HepG2 (cell line): ENCODE data around the gene ZNF653. TPM values are rescaled to one million over a fixed set of nuclear protein-coding genes. Genes with fewer than 3 reads are reported as not detected.
A peak's percentile ranks its signal among the peaks of the same experiment; 100 is the strongest.

Experiments used
- AGO1 ChIP-seq: fragments of 200-400 bp; formaldehyde crosslinking; IDR thresholded peaks from 2 replicates; pipeline ENCODE4 v1.6.1; 2017; ENCODE audit warnings: mild to moderate bottlenecking, low read depth, low read length, moderate library complexity; ENCODE audit not compliant: poor library complexity, severe bottlenecking
- ASH2L ChIP-seq: fragments of 300-600, 200-600 bp; sonication (generic); IDR thresholded peaks from 2 replicates; pipeline ENCODE4 v1.7.0; 2017; ENCODE audit warnings: low read depth, mild to moderate bottlenecking, moderate library complexity, mixed read lengths, low read length; ENCODE audit not compliant: insufficient read length
- CAMTA2 ChIP-seq: sonication (generic); formaldehyde crosslinking; IDR thresholded peaks from 2 replicates; pipeline ENCODE4 v1.4.0; 2020; ENCODE audit warnings: mild to moderate bottlenecking, missing genetic modification reagents, borderline replicate concordance
- DNMT3B ChIP-seq: conservative IDR thresholded peaks from 2 replicates; pipeline ENCODE4 v1.6.1; 2016; ENCODE audit warnings: missing biosample characterization, control low read depth
- GFI1 ChIP-seq: sonication (generic); formaldehyde crosslinking; IDR thresholded peaks from 2 replicates; pipeline ENCODE4 v1.5.0; 2020; ENCODE audit warnings: missing genetic modification reagents, mild to moderate bottlenecking, borderline replicate concordance
- HMG20B ChIP-seq: conservative IDR thresholded peaks from 2 replicates; pipeline ENCODE4 v1.6.1; 2016; ENCODE audit warnings: missing genetic modification reagents, missing compliant biosample characterization
- HNF4G ChIP-seq, 2 experiments: sonication (generic) in 1 of 2; formaldehyde crosslinking in 1 of 2; IDR thresholded peaks; 2 replicates each; pipeline versions ENCODE4 v1.4.0 to v1.6.1; 2011 to 2020; ENCODE audit warnings: borderline replicate concordance in 2 of 2, low read depth in 2 of 2, mild to moderate bottlenecking in 2 of 2, low read length in 1 of 2, missing genetic modification reagents in 1 of 2, moderate library complexity in 1 of 2
- MEIS2 ChIP-seq: sonication (generic); formaldehyde crosslinking; IDR thresholded peaks from 2 replicates; pipeline ENCODE4 v1.9.0; 2021; ENCODE audit warnings: mild to moderate bottlenecking, missing genetic modification reagents
- NR2F1 ChIP-seq, 2 experiments: fragments of 450-650 bp in 1 of 2; formaldehyde crosslinking in 1 of 2; IDR thresholded peaks; 2 replicates each; pipeline versions ENCODE4 v1.5.0 to v1.6.1; 2016 to 2020; ENCODE audit warnings: mild to moderate bottlenecking in 1 of 2, missing compliant biosample characterization in 1 of 2, missing genetic modification reagents in 1 of 2, moderate library complexity in 1 of 2
- PAX8 ChIP-seq: sonication (generic); formaldehyde crosslinking; IDR thresholded peaks from 2 replicates; pipeline ENCODE4 v1.8.0; 2022; ENCODE audit warnings: mild to moderate bottlenecking, missing genetic modification reagents, borderline replicate concordance
- POGZ ChIP-seq: sonication (generic); formaldehyde crosslinking; IDR thresholded peaks from 2 replicates; pipeline ENCODE4 v1.4.0; 2020; ENCODE audit warnings: mild to moderate bottlenecking, missing genetic modification reagents
- PRMT3 ChIP-seq: sonication (generic); formaldehyde crosslinking; IDR thresholded peaks from 2 replicates; pipeline ENCODE4 v1.8.1; 2022; ENCODE audit warnings: low read depth, mild to moderate bottlenecking, moderate library complexity, missing genetic modification reagents, borderline replicate concordance
- SRY ChIP-seq: sonication (generic); formaldehyde crosslinking; IDR thresholded peaks from 2 replicates; pipeline ENCODE4 v1.8.0; 2022; ENCODE audit warnings: mild to moderate bottlenecking, missing genetic modification reagents
- TEAD2 ChIP-seq: sonication (generic); formaldehyde crosslinking; IDR thresholded peaks from 2 replicates; pipeline ENCODE4 v1.9.0; 2021; ENCODE audit warnings: missing genetic modification reagents
- ZBTB1 ChIP-seq: sonication (generic); formaldehyde crosslinking; IDR thresholded peaks from 2 replicates; pipeline ENCODE4 v1.4.0; 2020; ENCODE audit warnings: missing genetic modification reagents, borderline replicate concordance
- ZFP36L1 ChIP-seq: sonication (generic); formaldehyde crosslinking; IDR thresholded peaks from 2 replicates; pipeline ENCODE4 v1.8.0; 2022; ENCODE audit warnings: mild to moderate bottlenecking, missing genetic modification reagents, moderate library complexity
- ZNF12 ChIP-seq: sonication (generic); formaldehyde crosslinking; IDR thresholded peaks from 2 replicates; pipeline ENCODE4 v1.5.0; 2020; ENCODE audit warnings: missing genetic modification reagents
- ZNF235 ChIP-seq: sonication (generic); formaldehyde crosslinking; IDR thresholded peaks from 2 replicates; pipeline ENCODE4 v1.8.1; 2023; ENCODE audit warnings: mild to moderate bottlenecking, missing genetic modification reagents, borderline replicate concordance
- ZNF775 ChIP-seq: sonication (generic); formaldehyde crosslinking; IDR thresholded peaks from 2 replicates; pipeline ENCODE4 v1.4.0; 2020; ENCODE audit warnings: missing genetic modification reagents, mild to moderate bottlenecking, moderate library complexity, borderline replicate concordance
- ZSCAN31 ChIP-seq: sonication (generic); formaldehyde crosslinking; IDR thresholded peaks from 2 replicates; pipeline ENCODE4 v1.5.0; 2020; ENCODE audit warnings: low read depth, mild to moderate bottlenecking, missing genetic modification reagents
- polyA plus RNA-seq, 8 experiments: library from polyadenylated mRNA; depleted of rRNA in 3 of 8; stranded (reverse) in 7 of 8; unstranded in 1 of 8; fragments of >200 nt; fragmentation: Illumina TruSeq in 4 of 8; extraction: Trizol in 4 of 8; gene quantifications; 2 replicates each; pipeline versions ENCODE4 v1.2.1 to v1.2.3, GENCODE V29; 2011 to 2016; ENCODE audit warnings: low read depth in 4 of 8, missing spikeins in 1 of 8, mixed read lengths in 1 of 8; ENCODE audit not compliant: insufficient read depth in 1 of 8
- total RNA-seq, 5 experiments: library from RNA; depleted of rRNA; stranded (reverse); fragments of >200 nt; fragmentation: Illumina TruSeq; extraction: Trizol; gene quantifications; 2 replicates each; pipeline ENCODE4 v1.2.3, GENCODE V29; 2016; ENCODE audit warnings: low read depth in 1 of 5
- TF ChIP-seq, protein P1 (sequence below): sonication (generic); IDR thresholded peaks from 2 replicates; pipeline ENCODE4 v1.6.1; 2016; ENCODE audit warnings: low read depth, borderline replicate concordance
- TF ChIP-seq, protein P2 (sequence below): sonication (generic); formaldehyde crosslinking; IDR thresholded peaks from 2 replicates; pipeline ENCODE4 v1.5.0; 2020; ENCODE audit warnings: mild to moderate bottlenecking, missing genetic modification reagents, borderline replicate concordance
- TF ChIP-seq, protein P3 (sequence below): sonication (generic); formaldehyde crosslinking; IDR thresholded peaks from 2 replicates; pipeline ENCODE4 v1.8.0; 2023; ENCODE audit warnings: mild to moderate bottlenecking, missing genetic modification reagents

ZNF653 gene
- total and polyA plus RNA-seq, 2 of the 13 experiments (the other 11 are each of a cell fraction or from before 2014, with no cell fraction given), result 4.7 to 7.1 TPM

DNA sequence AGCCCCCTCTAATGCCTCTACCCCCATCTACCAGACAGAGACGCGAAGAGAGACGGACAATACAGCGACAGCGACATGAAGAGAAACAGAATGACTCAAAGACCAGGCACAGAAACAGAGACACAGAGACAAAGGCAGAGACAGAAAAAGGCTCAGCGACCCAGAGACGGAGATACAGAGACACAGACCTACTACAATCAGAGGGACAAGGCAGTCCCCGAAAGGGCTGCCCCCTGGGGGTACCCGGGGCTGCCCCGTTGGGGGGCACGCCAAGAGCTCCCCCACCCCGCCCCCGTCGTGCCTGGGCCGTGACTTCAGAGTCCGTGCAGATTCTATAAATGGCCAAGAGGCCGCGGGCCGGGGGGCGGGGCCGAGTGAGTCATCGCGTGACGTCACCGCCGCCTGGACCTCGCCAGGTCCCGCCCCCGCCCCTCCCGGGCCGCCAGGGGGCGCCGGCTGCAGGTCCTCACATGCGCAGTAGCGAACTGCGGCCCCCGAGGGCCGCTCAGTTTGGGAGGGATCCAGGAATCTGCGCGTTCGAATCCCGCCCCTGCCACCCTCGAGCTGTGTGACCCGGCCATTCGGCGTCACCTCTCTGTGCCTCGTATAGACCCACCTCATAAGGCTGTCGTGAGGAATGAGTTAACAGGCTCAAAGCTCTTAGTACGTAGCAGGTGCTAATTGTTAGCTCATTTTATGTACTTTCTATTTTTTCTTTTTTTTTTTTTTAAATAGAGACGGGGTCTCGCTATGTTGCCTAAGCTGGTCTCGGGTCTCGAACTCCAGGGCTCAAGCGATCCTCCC, 30.4 kb upstream of the ZNF653 start (continued):
- TF ChIP-seq TEAD2 (CRISPR knock-in tag) (no peak), ZNF235 (CRISPR knock-in tag) (no peak), MEIS2 (CRISPR knock-in tag) (peak; percentile 51; the same call in 1 of the 2 replicates), GFI1 (CRISPR knock-in tag) (no peak), PAX8 (CRISPR knock-in tag) (no peak), DNMT3B (CRISPR knock-in tag) (0 out of 2 replicates have a peak, but pooled peaks have one; percentile 59), NR2F1 (CRISPR knock-in tag; IDR thresholded peaks at IDR 0.05) (no peak), HMG20B (CRISPR knock-in tag) (no peak), HNF4G (IDR thresholded peaks at IDR 0.05; ENCODE audit: borderline replicate concordance, low read depth, low read length) (no peak), HNF4G (CRISPR knock-in tag; IDR thresholded peaks at IDR 0.05; ENCODE audit: borderline replicate concordance, low read depth) (no peak), ZSCAN31 (CRISPR knock-in tag) (no peak), ASH2L (peak; percentile 19), ZNF12 (no peak), AGO1 (no peak), ZNF775 (no peak), SRY (CRISPR knock-in tag) (no peak), CAMTA2 (CRISPR knock-in tag) (no peak), PRMT3 (no peak), ZFP36L1 (CRISPR knock-in tag) (no peak), ZBTB1 (no peak), POGZ (peak; percentile 39; the same call in 1 of the 2 replicates)
- TF ChIP-seq, protein P1, sequence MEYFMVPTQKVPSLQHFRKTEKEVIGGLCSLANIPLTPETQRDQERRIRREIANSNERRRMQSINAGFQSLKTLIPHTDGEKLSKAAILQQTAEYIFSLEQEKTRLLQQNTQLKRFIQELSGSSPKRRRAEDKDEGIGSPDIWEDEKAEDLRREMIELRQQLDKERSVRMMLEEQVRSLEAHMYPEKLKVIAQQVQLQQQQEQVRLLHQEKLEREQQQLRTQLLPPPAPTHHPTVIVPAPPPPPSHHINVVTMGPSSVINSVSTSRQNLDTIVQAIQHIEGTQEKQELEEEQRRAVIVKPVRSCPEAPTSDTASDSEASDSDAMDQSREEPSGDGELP, result no peak
- TF ChIP-seq, protein P2, sequence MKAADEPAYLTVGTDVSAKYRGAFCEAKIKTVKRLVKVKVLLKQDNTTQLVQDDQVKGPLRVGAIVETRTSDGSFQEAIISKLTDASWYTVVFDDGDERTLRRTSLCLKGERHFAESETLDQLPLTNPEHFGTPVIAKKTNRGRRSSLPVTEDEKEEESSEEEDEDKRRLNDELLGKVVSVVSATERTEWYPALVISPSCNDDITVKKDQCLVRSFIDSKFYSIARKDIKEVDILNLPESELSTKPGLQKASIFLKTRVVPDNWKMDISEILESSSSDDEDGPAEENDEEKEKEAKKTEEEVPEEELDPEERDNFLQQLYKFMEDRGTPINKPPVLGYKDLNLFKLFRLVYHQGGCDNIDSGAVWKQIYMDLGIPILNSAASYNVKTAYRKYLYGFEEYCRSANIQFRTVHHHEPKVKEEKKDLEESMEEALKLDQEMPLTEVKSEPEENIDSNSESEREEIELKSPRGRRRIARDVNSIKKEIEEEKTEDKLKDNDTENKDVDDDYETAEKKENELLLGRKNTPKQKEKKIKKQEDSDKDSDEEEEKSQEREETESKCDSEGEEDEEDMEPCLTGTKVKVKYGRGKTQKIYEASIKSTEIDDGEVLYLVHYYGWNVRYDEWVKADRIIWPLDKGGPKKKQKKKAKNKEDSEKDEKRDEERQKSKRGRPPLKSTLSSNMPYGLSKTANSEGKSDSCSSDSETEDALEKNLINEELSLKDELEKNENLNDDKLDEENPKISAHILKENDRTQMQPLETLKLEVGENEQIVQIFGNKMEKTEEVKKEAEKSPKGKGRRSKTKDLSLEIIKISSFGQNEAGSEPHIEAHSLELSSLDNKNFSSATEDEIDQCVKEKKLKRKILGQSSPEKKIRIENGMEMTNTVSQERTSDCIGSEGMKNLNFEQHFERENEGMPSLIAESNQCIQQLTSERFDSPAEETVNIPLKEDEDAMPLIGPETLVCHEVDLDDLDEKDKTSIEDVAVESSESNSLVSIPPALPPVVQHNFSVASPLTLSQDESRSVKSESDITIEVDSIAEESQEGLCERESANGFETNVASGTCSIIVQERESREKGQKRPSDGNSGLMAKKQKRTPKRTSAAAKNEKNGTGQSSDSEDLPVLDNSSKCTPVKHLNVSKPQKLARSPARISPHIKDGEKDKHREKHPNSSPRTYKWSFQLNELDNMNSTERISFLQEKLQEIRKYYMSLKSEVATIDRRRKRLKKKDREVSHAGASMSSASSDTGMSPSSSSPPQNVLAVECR (CRISPR knock-in tag), result peak; percentile 26; the same call in 1 of the 2 replicates
- TF ChIP-seq, protein P3, sequence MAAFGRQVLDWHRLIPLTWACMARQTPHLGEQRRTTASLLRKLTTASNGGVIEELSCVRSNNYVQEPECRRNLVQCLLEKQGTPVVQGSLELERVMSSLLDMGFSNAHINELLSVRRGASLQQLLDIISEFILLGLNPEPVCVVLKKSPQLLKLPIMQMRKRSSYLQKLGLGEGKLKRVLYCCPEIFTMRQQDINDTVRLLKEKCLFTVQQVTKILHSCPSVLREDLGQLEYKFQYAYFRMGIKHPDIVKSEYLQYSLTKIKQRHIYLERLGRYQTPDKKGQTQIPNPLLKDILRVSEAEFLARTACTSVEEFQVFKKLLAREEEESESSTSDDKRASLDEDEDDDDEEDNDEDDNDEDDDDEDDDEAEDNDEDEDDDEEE (CRISPR knock-in tag), result no peak
